ENCODE data around the gene ELMOD3. TPM values are rescaled to one million over a fixed set of nuclear protein-coding genes. Genes with fewer than 3 reads are reported as not detected.

The ELMOD3 gene
- total and polyA plus RNA-seq, 2 of the 8 experiments (the other 6 are each of a cell fraction or from before 2014, with no cell fraction given), result 8.5 to 10.2 TPM

DNA sequence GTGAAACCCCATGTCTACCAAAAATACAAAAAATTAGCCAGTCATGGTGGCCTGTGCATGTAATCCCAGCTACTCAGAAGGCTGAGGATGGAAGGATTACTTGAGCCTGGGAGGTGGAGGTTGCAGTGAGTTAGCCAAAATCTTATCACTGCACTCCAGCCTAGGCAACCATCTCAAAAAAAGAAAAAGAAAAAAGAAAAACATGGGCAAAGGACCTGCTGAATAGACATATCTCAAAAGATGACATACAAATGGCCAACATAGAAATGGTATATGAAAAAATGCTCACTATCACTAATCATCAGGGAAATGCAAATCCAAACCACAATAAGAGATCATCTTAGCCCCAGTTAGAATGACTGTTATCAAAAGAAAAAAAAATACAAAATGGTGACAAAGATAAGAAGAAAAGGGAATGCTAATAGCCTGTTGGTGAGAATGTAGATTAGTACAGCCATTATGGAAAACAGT, 25.4 kb upstream of the ELMOD3 start:
- no peak overlapping the region for H3K27ac ChIP-seq (ENCODE audit: low read depth, low read length)
- no peak for FAIRE-seq

More for the DNA sequence above, 25.4 kb upstream of the ELMOD3 start:
- Histone ChIP-seq H3K4me3 (ENCODE audit: extremely low read depth in 1 of 4, insufficient read depth in 2 of 4, low read depth in 3 of 4, low read length in 4 of 4) (no peak overlapping the region), H2BK20ac (ENCODE audit: low read length) (no peak overlapping the region), H3K36me3 (ENCODE audit: control insufficient read depth in 2 of 4, insufficient read depth in 4 of 4, low read length in 3 of 4) (peaks cover 5 to 13% (median 7%) of the 10 kb centered on the region in 4 experiments; a peak in 7 of 8 replicates), H3K9ac (replicated peaks in 1 of 4; ENCODE audit: extremely low read depth in 1 of 4, low read depth in 3 of 4, low read length in 3 of 4) (no peak overlapping the region), H3K23me2 (ENCODE audit: low read depth, low read length) (peaks cover 17% of the 10 kb centered on the region), H3K27me3 (replicated peaks in 1 of 4; ENCODE audit: control insufficient read depth in 3 of 4, extremely low read depth in 1 of 4, insufficient read depth in 3 of 4, low read length in 3 of 4) (no peaks in the 10 kb centered on the region; a peak in 1 of 7 replicates), H2BK5ac (ENCODE audit: low read depth, low read length) (no peak overlapping the region), H2BK12ac (ENCODE audit: low read depth, low read length) (no peak overlapping the region), H2AK5ac (ENCODE audit: low read depth, low read length) (no peak overlapping the region), H2AFZ (ENCODE audit: low read length) (no peak overlapping the region), H3K23ac (ENCODE audit: insufficient read length) (no peak overlapping the region), H2BK120ac (replicated peaks; ENCODE audit: low read depth, low read length) (no peak overlapping the region), H3K79me2 (ENCODE audit: control insufficient read depth in 1 of 2, insufficient read depth in 2 of 2, low read length in 2 of 2) (peaks cover 9 to 24% of the 10 kb centered on the region in 2 experiments), H4K20me1 (replicated peaks in 1 of 2; ENCODE audit: control insufficient read depth in 1 of 2, insufficient read depth in 2 of 2, low read length in 2 of 2) (peaks cover 0 to 6% of the 10 kb centered on the region in 2 experiments), H2BK15ac (ENCODE audit: low read length) (no peak overlapping the region), H4K5ac (ENCODE audit: insufficient read length, low read depth, low read length) (no peak overlapping the region), H3K4me1 (replicated peaks in 1 of 4; ENCODE audit: control insufficient read depth in 3 of 4, insufficient read depth in 4 of 4, low read length in 3 of 4) (peaks cover 0 to 13% (median 7%) of the 10 kb centered on the region in 4 experiments; a peak in 6 of 7 replicates), H3K14ac (ENCODE audit: insufficient read length) (no peak overlapping the region), H4K8ac (ENCODE audit: extremely low read depth, insufficient read depth, low read length) (no peak overlapping the region), H3K9me3 (ENCODE audit: insufficient read depth in 2 of 2, low read depth in 1 of 2, low read length in 1 of 2) (no peaks in the 10 kb centered on the region; a peak in 1 of 4 replicates), H4K91ac (replicated peaks; ENCODE audit: insufficient read length, low read length) (no peak overlapping the region), H3K18ac (ENCODE audit: extremely low read depth, low read length) (no peak overlapping the region), H3K56ac (replicated peaks; ENCODE audit: insufficient read length, low read depth, low read length) (no peak overlapping the region), H3K4me2 (ENCODE audit: insufficient read depth in 1 of 2, low read depth in 2 of 2, low read length in 2 of 2) (no peak overlapping the region; a peak in 1 of 4 replicates), H3K79me1 (ENCODE audit: low read depth, low read length) (peaks cover 12% of the 10 kb centered on the region), H3K4ac (replicated peaks; ENCODE audit: insufficient read length, low read depth, low read length) (no peak overlapping the region)
- TF ChIP-seq E2F6 (IDR thresholded peaks at IDR 0.05), result no peak
- no peak for TF ChIP-seq CREB1 (IDR thresholded peaks at IDR 0.05)
- no peak for TF ChIP-seq ZNF274 (IDR thresholded peaks at IDR 0.05; ENCODE audit: borderline replicate concordance, extremely low read depth, low read length)
- POLR2A ChIA-PET (ENCODE audit: partially characterized antibody), result interaction anchor here (0.6 to 0.9 kb wide), 2 partner anchors 12 to 250 kb away, joined by 3 read pairs; no protein-coding TSS in a partner anchor
- DNase-seq (ENCODE audit: low read depth in 1 of 2, low spot score in 2 of 2), result no peak
- CTCF ChIA-PET (ENCODE audit: partially characterized antibody), result no interaction called here

Data from H1 (cell line).